Skin epidermis (tissue), 12 donors: ENCODE data around the gene KLF2.
"Not testable (repeated sequence)": the region's sequence is repeated elsewhere in the genome, so short reads cannot be mapped to it uniquely, and the experiment has no call there.

Experiments
- H3K27ac ChIP-seq, 21 experiments: fragments of 200-600 bp; sonication (generic) in 11 of 21; one replicate each; pipeline ENCODE4 v1.5.0; 2020; ENCODE audit warnings: mild to moderate bottlenecking in 3 of 21, inconsistent platforms in 2 of 21, moderate library complexity in 2 of 21
- H3K4me3 ChIP-seq, 7 experiments: fragments of 200-600 bp; sonication (generic) in 2 of 7; one replicate each; pipeline ENCODE4 v1.5.0; 2020; ENCODE audit warnings: inconsistent platforms in 2 of 7, mild to moderate bottlenecking in 2 of 7, moderate library complexity in 1 of 7

The KLF2 gene

GRCh38 chr19:16324384-16325160 lies at the start of gene KLF2:
Gene KLF2, plus strand, starts transcription at chr19:16324826. Its CDS starts 98 bp downstream, at chr19:16324924.
- Histone ChIP-seq H3K4me3 (peak within 1 kb of the TSS; percentile 64 to 90 (median 69)), H3K27ac (peak within 1 kb of the TSS; percentile 59 to 97 (median 91))

- Histone ChIP-seq H3K27ac (no peak overlapping the region), H3K4me3 (no peak overlapping the region)
Measured at GRCh38 chr19:16280306-16280705, 44.3 kb upstream of the KLF2 start.

GRCh38 chr19:16281743-16282142 lies 42.9 kb upstream of the KLF2 start:
- peak overlapping the region in 1 of 21 experiments; percentile 81 for H3K27ac ChIP-seq
- no peak overlapping the region for H3K4me3 ChIP-seq

- H3K4me3 ChIP-seq = peak overlapping the region in 4 of 7 experiments; percentile 2 to 16 (median 10)
- peak overlapping the region; percentile 24 to 94 (median 81) for H3K27ac ChIP-seq
Measured at GRCh38 chr19:16283210-16284061, 41.2 kb upstream of the KLF2 start.

DNA sequence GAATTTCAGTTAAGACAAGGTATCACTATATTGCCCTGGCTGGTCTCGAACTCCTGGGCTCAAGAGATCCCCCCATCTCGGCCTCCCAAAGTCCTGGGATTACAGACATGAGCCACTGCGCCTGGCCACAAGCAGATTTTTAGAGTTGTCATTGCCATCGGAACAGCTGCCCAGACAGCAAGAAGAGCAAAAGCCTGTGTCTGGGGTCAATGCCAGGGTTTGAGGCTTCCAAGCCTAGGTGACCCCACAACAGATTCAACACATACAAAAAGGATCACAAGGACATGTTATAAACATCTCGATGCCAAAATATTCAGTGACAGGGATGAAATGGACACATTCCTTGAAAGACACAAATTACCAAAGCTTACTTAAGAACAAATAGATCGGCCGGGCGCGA lies 40.1 kb upstream of the KLF2 start:
- Histone ChIP-seq H3K27ac (peak overlapping the region in 15 of 21 experiments; percentile 67 to 94 (median 83)), H3K4me3 (no peak overlapping the region)

- H3K4me3 ChIP-seq = not testable (repeated sequence)
- peak overlapping the region in 7 of 21 experiments; percentile 38 to 94 (median 72) for H3K27ac ChIP-seq
Measured at GRCh38 chr19:16285079-16285478, 39.5 kb upstream of the KLF2 start.

- no peak overlapping the region for H3K4me3 ChIP-seq
- peak overlapping the region in 16 of 21 experiments; percentile 8 to 94 (median 54) for H3K27ac ChIP-seq
Measured at GRCh38 chr19:16285769-16286498, 38.7 kb upstream of the KLF2 start.

- no peak overlapping the region for H3K27ac ChIP-seq
Measured at GRCh38 chr19:16288544-16288943, 36.1 kb upstream of the KLF2 start.

GRCh38 chr19:16289594-16289993 lies 35.0 kb upstream of the KLF2 start:
- H3K4me3 ChIP-seq = no peak overlapping the region
- no peak overlapping the region for H3K27ac ChIP-seq

More at GRCh38 chr19:16288544-16288943, 36.1 kb upstream of the KLF2 start:
- H3K4me3 ChIP-seq = no peak overlapping the region

GRCh38 chr19:16290692-16291091 lies 33.9 kb upstream of the KLF2 start:
- H3K27ac ChIP-seq = peak overlapping the region in 4 of 21 experiments; percentile 14 to 39 (median 27)
- no peak overlapping the region for H3K4me3 ChIP-seq

- peak overlapping the region in 1 of 7 experiments; percentile 12 for H3K4me3 ChIP-seq
- peak overlapping the region in 17 of 21 experiments; percentile 37 to 89 (median 75) for H3K27ac ChIP-seq
Measured at GRCh38 chr19:16293118-16294091, 31.2 kb upstream of the KLF2 start.

DNA sequence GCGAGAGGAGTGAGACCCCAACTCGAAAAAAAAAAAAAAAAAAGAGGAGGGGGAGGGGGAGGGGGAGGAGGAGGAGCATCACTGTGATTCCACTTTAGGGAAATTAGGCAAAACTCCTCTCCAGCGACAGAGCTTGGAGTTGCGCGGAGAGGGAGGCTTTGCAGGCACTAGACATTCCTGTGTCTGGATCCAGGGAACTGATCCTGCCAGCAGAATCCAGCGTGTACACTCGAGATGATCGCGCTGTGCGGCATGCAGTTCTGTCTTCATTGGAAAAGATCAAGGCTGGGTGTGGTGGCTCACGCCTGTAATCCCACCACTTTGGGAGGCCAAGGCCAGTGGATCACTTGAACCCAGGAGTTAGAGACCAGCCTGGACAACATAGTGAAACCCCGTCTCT lies 29.6 kb upstream of the KLF2 start:
- H3K27ac ChIP-seq = no peak overlapping the region
- no peak overlapping the region for H3K4me3 ChIP-seq

DNA sequence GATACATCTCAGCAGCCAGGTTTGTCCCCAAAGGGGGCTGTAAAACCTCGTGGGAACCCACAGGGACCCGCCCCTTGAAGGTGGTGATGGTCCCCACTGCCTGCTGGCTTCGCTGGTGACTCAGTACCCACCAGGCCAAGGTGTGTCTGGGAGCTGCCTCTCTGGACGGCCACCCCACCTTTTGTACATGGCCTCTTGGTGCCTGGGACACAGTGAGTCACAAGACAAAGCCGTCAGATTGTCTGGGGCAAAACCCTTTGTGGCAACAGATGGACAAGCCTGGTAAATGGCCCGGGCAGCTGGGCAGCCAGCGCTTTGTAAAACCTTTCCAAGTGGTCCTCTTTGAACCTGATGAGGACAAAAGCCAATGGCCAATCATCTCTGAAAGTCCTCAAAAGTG lies 27.9 kb upstream of the KLF2 start:
- Histone ChIP-seq H3K27ac (no peak overlapping the region), H3K4me3 (no peak overlapping the region)

DNA sequence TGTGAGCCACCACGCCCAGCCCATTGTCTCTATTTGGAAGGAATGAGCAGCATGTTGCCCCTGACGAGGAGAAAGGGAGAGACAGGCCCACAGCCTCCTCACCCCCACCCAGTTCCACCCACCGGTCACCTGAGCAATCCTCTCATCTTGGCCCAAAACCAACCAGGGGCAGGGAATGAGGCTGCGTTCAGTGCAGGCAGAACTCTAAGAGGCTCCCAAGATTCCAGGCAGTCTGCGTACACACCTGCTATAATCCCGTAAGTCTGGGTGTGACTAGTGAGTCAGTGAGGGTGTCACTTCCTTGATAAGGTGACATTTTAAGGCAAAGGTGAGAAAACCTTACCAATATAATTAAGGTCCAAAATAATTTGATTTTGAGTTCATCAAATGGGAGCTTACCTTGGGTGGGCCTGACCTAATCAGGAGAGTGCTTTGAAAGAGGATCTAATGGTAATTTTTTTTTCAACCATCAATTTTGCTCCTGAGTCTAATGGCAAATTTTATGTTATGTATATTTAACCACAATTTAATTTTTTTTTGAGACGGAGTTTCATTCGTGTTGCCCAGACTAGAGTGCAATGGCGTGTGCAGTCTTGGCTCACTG lies 26.9 kb upstream of the KLF2 start:
- Histone ChIP-seq H3K4me3 (no peak overlapping the region), H3K27ac (no peak overlapping the region)

- H3K27ac ChIP-seq = no peak overlapping the region
- H3K4me3 ChIP-seq = no peak overlapping the region
Measured at GRCh38 chr19:16298334-16298733, 26.3 kb upstream of the KLF2 start.

- H3K27ac ChIP-seq = no peak overlapping the region
- H3K4me3 ChIP-seq = no peak overlapping the region
Measured at GRCh38 chr19:16301999-16302694, 22.5 kb upstream of the KLF2 start.

- Histone ChIP-seq H3K27ac (no peak overlapping the region), H3K4me3 (no peak overlapping the region)
Measured at GRCh38 chr19:16303755-16304154, 20.9 kb upstream of the KLF2 start.

- H3K27ac ChIP-seq, H3K4me3 ChIP-seq: not testable (repeated sequence)
Measured at GRCh38 chr19:16304511-16304910, 20.1 kb upstream of the KLF2 start.
